Lower lobe of right lung (tissue), 2 donors: ENCODE measurements around the gene CDH24. TPM values are rescaled to one million over a fixed set of nuclear protein-coding genes. Genes with fewer than 3 reads are reported as not detected.

Source experiments
- ATAC-seq, 2 donors: fragments of 200-7000 bp; cut with Tn5 transposase; one replicate each; pipeline ENCODE4 v1.9.1; 2020 to 2022; ENCODE audit warnings: mild to moderate bottlenecking in 2 of 2, moderate library complexity in 2 of 2
- DNase-seq: peaks from one replicate; pipeline ENCODE4 v3.0.0-alpha.2; 2020
- H3K27ac ChIP-seq: fragments of 200-600 bp; one replicate; pipeline ENCODE4 v1.8.0; 2022
- H3K27me3 ChIP-seq: fragments of 200-600 bp; one replicate; pipeline ENCODE4 v1.8.0; 2022; ENCODE audit warnings: low read depth
- H3K36me3 ChIP-seq: fragments of 200-600 bp; one replicate; pipeline ENCODE4 v1.8.0; 2022; ENCODE audit warnings: mild to moderate bottlenecking
- H3K4me1 ChIP-seq: fragments of 200-600 bp; one replicate; pipeline ENCODE4 v1.8.0; 2022
- H3K4me3 ChIP-seq: fragments of 200-600 bp; one replicate; pipeline ENCODE4 v1.8.0; 2022; ENCODE audit warnings: mild to moderate bottlenecking
- H3K9me3 ChIP-seq: fragments of 200-600 bp; one replicate; pipeline ENCODE4 v1.8.0; 2022
- intact Hi-C: fragments of 100-400 bp; cut with DNase I; formaldehyde crosslinking; loops from one replicate; pipeline ENCODE4 v1.11.0; 2022
- total RNA-seq: library from RNA; stranded (reverse); fragmentation: NEBNext Ultra II Directional; extraction: Animal tissue kit (Norgen Biotek cat#: 25700); gene quantifications from one replicate; pipeline ENCODE4 v1.2.1, GENCODE V29; 2021
- TF ChIP-seq, protein P1 (sequence below): fragments of 200-600 bp; IDR thresholded peaks from one replicate; pipeline ENCODE4 v1.8.0; 2022; ENCODE audit warnings: antibody characterized with exemption, mild to moderate bottlenecking
- donor health status: DM: no; HTN: yes; CAD: no; lungs with severe emphysema.

Gene CDH24
- total RNA-seq, 1 donor from 2014 or later, result 5.6 TPM

DNA sequence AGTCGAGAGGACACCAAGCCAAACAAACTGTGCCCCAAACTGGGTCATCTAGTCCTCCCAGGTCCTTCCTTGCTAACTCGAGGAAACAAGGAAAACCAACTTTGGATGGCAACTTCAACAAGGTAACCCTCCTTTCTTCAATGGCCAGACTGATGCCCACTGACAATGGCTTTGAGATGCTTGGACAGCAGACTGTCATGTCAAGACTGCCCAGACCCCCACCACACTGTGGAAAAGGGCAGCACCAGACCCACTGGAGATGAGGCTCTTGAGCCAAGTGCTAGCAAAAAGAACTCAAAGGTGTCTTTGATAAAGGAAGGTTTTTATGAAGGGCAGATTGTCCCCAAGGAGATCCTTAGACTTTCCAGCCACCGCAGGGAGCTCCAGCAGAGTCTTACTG is 9.0 kb upstream of the CDH24 start:
- no peak overlapping the region for H3K27ac ChIP-seq
- no peak for DNase-seq
- intact Hi-C loops, result no loop called here

DNA sequence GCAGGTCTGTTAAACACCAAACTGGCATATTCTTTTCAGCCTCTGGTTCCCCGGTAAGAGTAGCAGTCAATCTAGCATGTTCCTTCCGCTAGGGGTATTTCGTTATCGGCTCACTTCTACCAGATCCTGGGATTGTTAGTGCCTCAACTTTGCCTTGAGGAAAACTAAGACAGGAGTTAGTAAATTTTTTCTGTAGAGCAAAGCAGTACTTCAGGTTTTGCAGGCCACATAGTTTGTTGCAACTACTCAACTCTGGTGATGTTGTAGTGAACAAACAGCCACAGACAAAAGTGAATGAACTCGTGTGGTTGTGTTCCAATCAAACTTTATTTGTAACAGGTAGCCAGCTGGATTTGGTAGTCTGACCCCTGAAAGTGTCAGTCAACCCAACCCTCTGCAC is 6.3 kb upstream of the CDH24 start:
- peaks cover 100% of the 10 kb centered on the region for H3K36me3 ChIP-seq
- no peak for DNase-seq
- no peaks in the 10 kb centered on the region for H3K9me3 ChIP-seq
- ATAC-seq, result no peak
- no peaks in the 10 kb centered on the region for H3K27me3 ChIP-seq
- H3K27ac ChIP-seq, result no peak overlapping the region
- intact Hi-C loops, result no loop called here
- TF ChIP-seq, protein P1, sequence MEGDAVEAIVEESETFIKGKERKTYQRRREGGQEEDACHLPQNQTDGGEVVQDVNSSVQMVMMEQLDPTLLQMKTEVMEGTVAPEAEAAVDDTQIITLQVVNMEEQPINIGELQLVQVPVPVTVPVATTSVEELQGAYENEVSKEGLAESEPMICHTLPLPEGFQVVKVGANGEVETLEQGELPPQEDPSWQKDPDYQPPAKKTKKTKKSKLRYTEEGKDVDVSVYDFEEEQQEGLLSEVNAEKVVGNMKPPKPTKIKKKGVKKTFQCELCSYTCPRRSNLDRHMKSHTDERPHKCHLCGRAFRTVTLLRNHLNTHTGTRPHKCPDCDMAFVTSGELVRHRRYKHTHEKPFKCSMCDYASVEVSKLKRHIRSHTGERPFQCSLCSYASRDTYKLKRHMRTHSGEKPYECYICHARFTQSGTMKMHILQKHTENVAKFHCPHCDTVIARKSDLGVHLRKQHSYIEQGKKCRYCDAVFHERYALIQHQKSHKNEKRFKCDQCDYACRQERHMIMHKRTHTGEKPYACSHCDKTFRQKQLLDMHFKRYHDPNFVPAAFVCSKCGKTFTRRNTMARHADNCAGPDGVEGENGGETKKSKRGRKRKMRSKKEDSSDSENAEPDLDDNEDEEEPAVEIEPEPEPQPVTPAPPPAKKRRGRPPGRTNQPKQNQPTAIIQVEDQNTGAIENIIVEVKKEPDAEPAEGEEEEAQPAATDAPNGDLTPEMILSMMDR, result no peak
- peaks cover 13% of the 10 kb centered on the region for H3K4me1 ChIP-seq
- H3K4me3 ChIP-seq, result no peak overlapping the region

More for the DNA sequence above, 9.0 kb upstream of the CDH24 start:
- peaks cover 81% of the 10 kb centered on the region for H3K36me3 ChIP-seq
- no peak overlapping the region for H3K4me3 ChIP-seq
- TF ChIP-seq, protein P1, result no peak
- H3K4me1 ChIP-seq, result peaks cover 33% of the 10 kb centered on the region
- no peaks in the 10 kb centered on the region for H3K27me3 ChIP-seq
- no peak for ATAC-seq
- no peaks in the 10 kb centered on the region for H3K9me3 ChIP-seq

DNA sequence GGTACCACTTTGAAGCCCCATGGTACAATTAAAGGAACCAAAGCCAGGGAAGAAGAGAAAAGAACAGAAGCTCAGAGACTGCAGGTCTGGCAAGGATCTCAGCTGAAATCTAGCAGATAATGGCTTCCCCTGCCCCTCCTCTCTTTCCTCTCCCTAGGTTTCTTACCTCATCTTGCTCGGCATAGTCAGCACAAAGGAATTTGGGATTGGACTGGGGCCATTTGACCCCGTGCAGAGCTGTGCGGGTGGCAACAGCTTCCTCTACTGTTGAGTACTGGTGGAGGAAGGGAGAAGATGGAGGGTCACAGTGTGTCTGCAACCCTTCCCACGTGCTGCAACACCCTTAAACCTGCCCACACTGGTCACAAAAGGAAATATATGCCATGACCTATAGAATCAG is 4.7 kb upstream of the CDH24 start:
- Histone ChIP-seq H3K27me3 (no peaks in the 10 kb centered on the region), H3K36me3 (peaks cover 85% of the 10 kb centered on the region), H3K4me1 (peaks cover 10% of the 10 kb centered on the region), H3K4me3 (no peak overlapping the region), H3K27ac (no peak overlapping the region), H3K9me3 (no peaks in the 10 kb centered on the region)
- intact Hi-C loops, result no loop called here
- TF ChIP-seq, protein P1, result no peak
- DNase-seq, result no peak
- peak; percentile 28 to 43 for ATAC-seq

DNA sequence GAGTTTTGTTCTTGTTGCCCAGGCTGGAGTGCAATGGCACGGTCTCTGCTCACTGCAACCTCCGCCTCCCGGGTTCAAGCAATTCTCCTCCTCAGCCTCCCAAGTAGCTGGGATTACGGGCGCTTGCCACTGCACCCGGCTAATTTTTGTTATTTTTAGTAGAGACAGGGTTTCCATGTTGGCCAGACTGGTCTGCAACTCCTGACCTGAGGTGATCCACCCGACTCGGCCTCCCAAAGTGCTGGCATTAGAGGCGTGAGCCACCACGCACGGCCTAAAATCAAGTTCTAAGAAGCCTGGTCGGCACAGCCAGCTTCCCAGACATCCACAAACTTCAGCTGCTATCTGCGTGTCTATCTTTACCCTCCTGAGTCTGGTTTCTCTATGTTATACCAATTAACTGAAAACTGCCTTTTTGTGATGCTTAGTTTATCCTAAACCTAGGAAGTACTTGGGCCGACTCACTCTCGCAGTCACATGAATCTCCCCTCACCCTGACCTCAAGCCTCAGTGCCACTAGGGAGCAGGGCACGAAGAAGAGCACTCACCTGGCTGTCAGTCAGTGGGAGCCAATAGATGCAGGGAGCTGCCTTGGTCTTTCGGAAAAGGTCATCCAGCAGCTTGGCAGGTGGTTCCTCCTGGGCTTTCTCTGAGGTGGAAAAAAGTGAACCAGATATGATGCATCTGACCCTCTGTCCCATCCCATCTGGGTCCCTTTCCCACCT is 3.4 kb upstream of the CDH24 start:
- no peak for DNase-seq
- ATAC-seq, result no peak
- peaks cover 23% of the 10 kb centered on the region for H3K4me1 ChIP-seq
- H3K9me3 ChIP-seq, result no peaks in the 10 kb centered on the region
- intact Hi-C loops, result no loop called here
- H3K27me3 ChIP-seq, result no peaks in the 10 kb centered on the region
- H3K36me3 ChIP-seq, result peaks cover 72% of the 10 kb centered on the region
- H3K27ac ChIP-seq, result no peak overlapping the region
- TF ChIP-seq, protein P1, result no peak
- H3K4me3 ChIP-seq, result no peak overlapping the region

GRCh38 chr14:23058654-23059504 is 1.6 kb upstream of the CDH24 start:
- H3K27ac ChIP-seq, result peak overlapping the region; percentile 58
- H3K27me3 ChIP-seq, result no peaks in the 10 kb centered on the region
- no peaks in the 10 kb centered on the region for H3K9me3 ChIP-seq
- TF ChIP-seq, protein P1, result no peak
- H3K36me3 ChIP-seq, result peaks cover 54% of the 10 kb centered on the region
- no peak overlapping the region for H3K4me3 ChIP-seq
- intact Hi-C loops, result loop anchor here (5.0 kb wide), 1 partner anchor 72 kb away; no protein-coding TSS in a partner anchor
- ATAC-seq (no peak), DNase-seq (no peak)
- peaks cover 23% of the 10 kb centered on the region for H3K4me1 ChIP-seq
